IPS DF 4.7 (cell line): ENCODE results near the gene TIMM21.

Experiments
- DNase-seq: peaks from one replicate; pipeline ENCODE4 v3.0.0-alpha.2; 2013; ENCODE audit warnings: low spot score; ENCODE audit errors: extremely low read depth

TIMM21 gene, protein sequence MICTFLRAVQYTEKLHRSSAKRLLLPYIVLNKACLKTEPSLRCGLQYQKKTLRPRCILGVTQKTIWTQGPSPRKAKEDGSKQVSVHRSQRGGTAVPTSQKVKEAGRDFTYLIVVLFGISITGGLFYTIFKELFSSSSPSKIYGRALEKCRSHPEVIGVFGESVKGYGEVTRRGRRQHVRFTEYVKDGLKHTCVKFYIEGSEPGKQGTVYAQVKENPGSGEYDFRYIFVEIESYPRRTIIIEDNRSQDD

GRCh38 chr18:74147779-74148542, at the start of gene TIMM21, which contains the start of gene FBXO15:
Gene TIMM21 (plus strand): TSS chr18:74148523. CDS start chr18:74148809, 286 bp downstream.
Gene FBXO15 (minus strand): TSS chr18:74147834. CDS start chr18:74147785, 49 bp downstream.
- DNase-seq, result peak; percentile 75

DNA sequence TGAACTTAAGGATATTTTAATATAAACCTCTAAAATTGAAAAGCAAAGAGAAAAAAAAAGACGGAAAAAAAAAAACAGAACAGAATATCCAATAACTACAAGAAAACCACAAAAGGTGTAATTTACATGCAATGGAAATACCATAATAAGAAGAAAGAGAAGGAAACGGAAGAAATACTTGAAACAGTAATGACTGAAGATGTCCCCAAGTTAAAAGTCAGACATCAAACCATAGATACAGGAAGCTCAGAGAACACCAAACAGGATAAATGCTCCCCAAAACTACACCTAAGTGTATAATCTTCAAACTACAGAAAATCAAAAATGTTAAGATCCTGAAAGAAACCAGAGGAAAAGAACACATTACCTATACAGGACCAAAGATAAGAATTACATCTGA, 39.9 kb upstream of the TIMM21 start:
- DNase-seq, result no peak

- DNase-seq, result no peak
These were observed 38.2 kb upstream of the TIMM21 start for GRCh38 chr18:74110149-74110548.

GRCh38 chr18:74110976-74111375, 37.3 kb upstream of the TIMM21 start:
- DNase-seq, result no peak

- DNase-seq, result no peak
These were observed 34.6 kb upstream of the TIMM21 start for GRCh38 chr18:74113711-74114110.

DNA sequence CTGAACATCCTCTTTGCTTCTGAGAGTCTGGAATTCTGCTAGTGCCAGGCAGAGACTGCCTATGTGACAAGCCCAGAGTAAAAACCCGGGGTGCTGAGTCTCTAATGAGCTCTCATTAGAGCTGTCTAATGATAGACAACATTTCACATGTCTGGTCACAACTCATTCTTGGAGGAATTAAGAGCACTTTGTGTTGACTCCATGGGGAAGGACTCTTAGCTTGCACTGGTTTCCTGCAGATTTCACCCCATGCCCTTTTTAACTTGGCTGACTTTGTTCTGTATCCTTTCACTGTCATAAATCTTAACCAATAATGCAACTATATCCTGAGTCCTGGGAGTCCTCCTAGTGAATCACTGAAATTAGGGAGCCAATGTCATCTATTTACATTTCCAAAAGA, 34.2 kb upstream of the TIMM21 start:
- no peak for DNase-seq

- DNase-seq, result no peak
These were observed 33.3 kb upstream of the TIMM21 start for GRCh38 chr18:74115046-74115445.

GRCh38 chr18:74116633-74117554, 31.4 kb upstream of the TIMM21 start:
- DNase-seq, result peak; percentile 33

GRCh38 chr18:74123200-74123599, 25.1 kb upstream of the TIMM21 start:
- no peak for DNase-seq

DNA sequence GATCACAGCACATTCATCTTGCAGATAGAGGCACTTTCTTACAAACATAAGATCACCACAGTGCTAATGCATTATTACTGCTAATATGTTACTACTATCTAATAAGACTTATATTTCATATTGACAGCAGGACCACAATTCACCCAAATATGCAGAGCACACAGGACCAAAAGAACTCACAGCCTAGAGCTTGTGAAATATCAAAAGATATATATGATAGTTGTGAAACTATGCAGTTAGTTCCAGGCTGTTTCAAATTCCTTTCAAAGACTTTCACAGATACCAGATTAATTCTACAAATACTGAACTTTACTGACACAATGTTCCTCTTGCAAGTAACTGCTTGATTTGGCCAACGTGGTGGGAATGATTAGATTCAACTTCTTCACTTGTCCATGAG, 23.7 kb upstream of the TIMM21 start:
- DNase-seq, result no peak

DNA sequence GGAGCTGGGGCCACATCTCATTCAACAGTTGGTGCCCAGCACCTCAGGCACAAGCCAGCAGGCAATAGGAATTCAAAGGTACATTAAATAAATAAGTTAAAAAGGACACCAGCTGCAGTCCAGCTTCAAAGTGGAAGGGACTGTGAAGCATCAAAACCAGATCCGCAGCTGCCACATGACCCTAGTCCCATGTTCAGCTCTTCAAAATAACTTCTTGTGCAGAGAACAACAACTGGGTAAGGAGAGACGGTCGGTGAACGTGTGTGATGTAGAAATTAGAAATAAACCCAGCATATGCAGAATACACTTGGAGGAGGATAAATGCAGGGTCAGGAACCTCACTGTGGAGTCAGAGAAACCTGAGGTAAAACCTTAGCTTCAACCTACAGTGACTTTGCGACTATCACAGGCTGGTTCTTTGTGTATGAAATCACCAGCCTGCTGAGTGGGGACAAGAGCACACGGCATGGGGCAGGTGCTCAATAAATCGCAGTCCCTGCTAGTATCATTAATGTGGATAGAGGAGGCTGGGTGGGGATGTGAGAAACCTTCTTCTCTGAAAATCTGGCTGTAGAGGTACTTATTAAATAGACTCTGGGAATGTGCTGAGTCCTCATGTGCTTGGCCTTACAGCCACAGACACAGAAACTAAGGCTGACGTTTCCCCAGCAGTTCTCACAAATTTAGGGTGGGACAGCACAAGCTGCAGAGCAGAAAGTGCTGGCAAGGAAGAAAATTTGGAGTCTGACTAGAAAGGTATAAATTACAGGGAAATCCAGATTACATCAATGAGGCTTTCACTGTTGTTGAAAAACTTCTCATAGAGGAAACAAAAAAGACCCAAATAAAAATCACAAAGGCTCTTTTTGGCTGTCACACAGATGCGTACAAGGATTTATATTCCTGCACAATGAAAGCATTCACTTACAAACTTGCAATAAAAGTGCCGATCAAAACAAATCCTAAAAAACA, 21.4 kb upstream of the TIMM21 start:
- DNase-seq, result no peak

- no peak for DNase-seq
These were observed 20.2 kb upstream of the TIMM21 start for GRCh38 chr18:74128159-74128558.

DNA sequence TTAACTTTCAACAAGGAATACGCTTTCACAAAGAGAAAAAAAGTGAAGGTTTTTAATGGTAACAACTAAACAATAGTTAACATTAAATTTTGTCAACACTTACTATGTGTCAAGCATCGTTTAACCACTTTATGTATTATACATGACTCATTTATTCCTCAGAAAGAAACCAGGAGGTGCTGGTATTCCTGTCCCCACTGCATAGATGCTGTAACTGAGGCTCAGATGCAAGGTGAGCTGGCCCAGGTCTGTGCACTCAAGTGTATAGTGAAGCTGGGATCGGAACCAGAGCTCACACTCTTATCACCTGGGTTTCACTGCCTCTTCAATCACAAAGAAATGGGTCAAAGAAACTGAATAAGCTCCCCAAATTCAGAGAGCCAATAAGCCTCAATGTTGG, 17.2 kb upstream of the TIMM21 start:
- no peak for DNase-seq

DNA sequence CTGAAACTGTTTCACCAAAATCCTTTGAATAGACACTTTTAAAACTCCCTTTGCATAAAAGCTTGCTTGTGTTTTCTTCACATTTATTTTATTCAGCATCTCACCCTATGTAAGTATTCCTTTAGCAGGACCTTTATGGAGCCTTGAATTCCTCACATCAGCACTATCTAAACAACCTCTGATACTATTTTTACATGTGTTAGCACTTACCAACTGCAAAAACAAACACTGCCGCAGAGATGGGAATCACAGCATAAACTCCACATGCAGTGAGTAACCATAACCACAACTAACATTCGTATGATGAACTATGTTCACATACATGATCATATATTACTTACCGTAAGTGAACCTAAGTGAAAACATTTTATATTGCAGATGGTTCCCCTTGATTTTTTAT, 16.1 kb upstream of the TIMM21 start:
- no peak for DNase-seq

GRCh38 chr18:74137920-74138538, 10.3 kb upstream of the TIMM21 start:
- DNase-seq, result no peak

GRCh38 chr18:74139411-74139810, 8.9 kb upstream of the TIMM21 start:
- no peak for DNase-seq

GRCh38 chr18:74139888-74140287, 8.4 kb upstream of the TIMM21 start:
- DNase-seq, result no peak

- DNase-seq, result no peak
These were observed 7.7 kb upstream of the TIMM21 start for GRCh38 chr18:74140582-74140981.

- no peak for DNase-seq
These were observed 6.7 kb upstream of the TIMM21 start for GRCh38 chr18:74141667-74142066.

DNA sequence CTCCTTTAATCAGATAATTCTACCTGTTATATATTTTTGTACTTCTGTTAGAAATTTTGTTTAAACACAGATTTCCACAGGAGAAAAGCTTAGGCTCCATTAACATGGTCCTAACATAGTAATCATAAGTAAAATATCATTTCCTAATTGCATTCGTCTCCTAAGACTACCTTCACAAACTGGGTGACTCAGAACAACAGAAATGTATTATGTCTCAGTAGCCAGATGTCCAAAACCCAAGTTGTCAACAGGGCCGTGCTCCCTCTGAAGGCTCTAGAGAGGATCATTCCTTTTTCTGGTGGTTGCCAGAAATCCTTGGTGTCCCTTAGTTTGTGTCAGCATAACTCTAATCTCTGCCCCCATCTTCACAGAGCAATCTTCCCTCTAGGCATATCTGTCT, 6.1 kb upstream of the TIMM21 start:
- no peak for DNase-seq
